Stimulated activated CD8-positive, alpha-beta memory T cell treated with anti-CD3 and anti-CD28 coated beads, Interleukin-15, amount 100 ng/mL, for 1 hour (primary cell): ENCODE data around the gene SHC3.

Source experiments
- DNase-seq: peaks from one replicate; pipeline ENCODE4 v3.0.0-alpha.2; 2020; ENCODE audit warnings: low read depth

The SHC3 gene

DNA sequence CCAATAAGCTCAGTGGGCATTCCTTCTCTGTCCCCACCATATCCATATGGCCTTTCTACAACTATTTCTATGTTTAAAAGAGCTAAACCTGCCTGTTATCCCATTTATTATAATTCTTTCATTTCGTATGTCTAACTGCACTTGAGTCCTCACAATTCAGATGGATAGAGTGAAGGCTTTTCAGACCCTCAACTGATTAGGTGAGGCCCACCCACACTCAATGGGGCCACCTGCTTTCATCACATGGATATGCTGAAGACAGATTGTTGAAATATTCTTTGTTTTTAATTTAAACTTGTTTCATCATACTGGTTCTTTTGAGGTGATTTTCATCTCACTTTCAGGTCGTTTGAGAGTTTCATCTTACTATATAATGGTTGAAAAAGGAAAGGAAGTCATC is 193.0 kb downstream of the SHC3 start:
- DNase-seq = no peak

DNA sequence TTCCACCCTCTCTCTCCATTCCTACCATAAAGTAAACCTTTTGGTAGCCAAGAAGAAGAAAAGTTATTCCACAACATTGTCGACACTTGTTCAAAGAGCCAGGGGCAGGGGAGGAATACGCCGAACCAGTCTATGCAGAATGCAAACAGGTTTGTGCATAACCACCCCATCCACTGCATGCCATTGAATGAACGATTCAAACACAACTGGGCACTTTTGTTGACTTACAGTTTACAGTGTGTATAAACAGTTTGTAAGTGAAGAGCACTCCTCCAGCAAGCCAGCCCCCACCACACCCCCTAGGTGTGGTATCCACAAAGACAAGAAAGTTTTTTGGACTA is 194.1 kb downstream of the SHC3 start:
- DNase-seq = no peak

- DNase-seq = no peak
Measured at GRCh38 chr9:88983865-88984542, 194.6 kb downstream of the SHC3 start.

GRCh38 chr9:88980740-88981203 is 197.8 kb downstream of the SHC3 start:
- no peak for DNase-seq

DNA sequence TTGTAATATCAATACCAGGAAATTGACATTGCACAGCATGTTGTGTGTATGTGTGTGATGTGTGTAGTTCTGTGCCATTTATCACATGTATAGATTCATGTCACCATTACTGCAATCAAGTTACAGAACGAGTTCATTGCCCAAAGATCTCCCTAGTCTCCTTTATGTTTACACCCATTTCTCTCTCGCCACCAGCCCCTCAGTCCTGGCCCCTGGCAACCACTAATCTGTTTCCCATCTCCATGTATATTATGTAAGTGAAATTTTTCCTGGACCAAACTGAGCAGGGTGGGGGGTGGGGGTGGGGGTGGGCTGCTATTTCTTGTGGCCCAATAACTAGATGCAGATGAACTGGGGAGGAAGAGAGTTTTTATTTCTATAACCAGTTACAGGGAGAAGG is 198.8 kb downstream of the SHC3 start:
- DNase-seq = no peak

DNA sequence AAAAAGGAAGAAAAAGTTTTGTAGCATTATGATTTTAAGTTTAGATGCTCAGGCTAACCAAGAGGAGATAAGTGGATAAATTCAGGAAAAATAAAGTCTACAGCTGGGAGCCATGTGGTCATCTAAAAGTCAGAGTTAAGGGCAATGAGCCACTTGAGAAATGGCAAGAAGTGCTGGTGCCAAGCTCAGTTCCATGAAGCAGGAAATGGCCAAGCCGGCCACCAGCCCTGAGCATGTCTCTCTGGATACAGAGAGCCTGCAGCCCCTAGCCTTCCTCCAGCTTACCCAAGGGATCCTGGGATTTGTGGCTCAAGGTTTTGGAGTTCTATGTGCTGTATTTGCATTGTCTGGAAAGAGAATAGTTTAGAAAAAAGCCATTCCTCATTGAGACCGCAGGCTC is 199.6 kb downstream of the SHC3 start:
- no peak for DNase-seq

DNA sequence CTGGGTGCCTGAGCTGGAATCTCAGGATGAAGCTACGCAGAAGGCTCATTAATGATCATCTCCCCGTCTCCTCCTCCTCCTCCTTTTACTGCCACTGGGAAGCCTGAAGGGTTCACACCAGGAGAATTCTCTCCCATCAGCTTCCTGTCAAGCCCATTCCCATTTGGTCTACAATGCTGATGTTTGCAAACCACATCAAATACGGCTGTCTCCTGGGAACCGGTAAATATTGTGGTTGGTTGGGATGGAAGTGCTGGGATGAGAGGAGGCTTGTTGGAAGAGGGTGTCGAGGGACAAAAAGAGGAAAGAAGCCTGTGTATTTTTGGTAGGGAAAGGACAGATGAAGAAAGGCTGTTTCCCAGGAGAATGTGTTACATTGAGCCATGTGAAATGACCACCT is 200.6 kb downstream of the SHC3 start:
- no peak for DNase-seq

GRCh38 chr9:88976890-88977257 is 201.7 kb downstream of the SHC3 start:
- DNase-seq = no peak

DNA sequence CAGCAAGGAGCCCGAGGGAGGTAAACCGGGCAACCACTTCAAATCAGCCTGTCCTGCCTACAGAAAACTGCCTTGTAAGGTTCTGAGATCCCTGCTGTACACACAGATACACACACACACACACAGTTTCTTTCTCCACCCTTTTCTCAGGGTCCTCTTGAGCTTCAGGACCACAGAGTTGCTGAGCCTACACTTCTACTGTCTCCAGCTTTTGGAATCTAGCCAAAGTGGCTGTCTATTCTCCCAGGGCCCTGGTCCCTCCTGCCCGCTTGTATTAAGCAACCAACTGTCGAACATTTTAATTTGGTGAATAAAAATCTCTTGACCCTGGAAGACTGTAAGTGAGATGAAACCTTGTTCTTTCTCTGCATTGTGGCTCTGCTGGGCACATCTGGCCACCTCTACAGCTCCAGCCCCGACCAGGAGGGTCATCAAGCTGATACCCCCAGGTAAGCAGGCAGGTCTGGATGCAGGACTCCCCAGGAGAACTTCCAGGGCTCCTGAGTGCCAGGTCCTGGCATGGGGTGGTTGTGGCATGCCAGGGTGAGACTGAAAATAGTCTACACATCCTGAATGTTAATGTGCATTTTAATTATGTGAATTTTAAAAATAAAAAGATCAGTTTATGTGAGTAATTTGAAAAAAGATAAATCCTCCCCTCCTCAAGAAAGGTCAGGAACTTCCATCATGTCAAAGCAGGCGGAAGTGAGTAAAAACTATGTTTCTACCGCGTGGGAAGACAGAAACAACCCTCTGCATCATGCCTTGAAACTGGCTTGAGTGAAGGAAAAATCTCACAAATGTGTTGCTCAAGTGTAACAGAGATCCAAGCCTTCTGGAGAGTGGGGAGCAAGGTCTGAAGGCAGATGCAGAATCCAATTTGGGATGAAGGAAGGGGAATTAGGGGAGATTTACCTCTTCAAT is 202.4 kb downstream of the SHC3 start:
- no peak for DNase-seq

DNA sequence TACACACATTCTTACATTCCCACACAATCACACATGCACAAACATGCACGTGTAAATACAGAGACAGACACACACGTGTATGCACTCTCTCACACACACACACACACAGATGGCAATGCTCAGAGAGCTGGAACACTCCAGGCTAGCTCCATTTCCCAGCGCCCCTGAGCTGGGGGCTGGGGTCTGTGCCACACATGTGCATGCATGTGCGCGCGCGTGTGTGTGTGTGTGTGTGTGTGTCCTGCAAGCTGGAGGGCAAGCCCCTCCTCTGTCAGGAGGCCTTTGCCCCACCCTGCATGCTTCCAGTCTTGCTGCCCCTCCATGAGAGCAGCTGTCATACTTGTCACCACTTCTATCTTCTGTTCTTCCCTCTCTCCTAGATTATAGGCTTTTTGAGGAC is 204.0 kb downstream of the SHC3 start:
- DNase-seq = no peak

GRCh38 chr9:88973281-88974045 is 205.2 kb downstream of the SHC3 start:
- DNase-seq = no peak

DNA sequence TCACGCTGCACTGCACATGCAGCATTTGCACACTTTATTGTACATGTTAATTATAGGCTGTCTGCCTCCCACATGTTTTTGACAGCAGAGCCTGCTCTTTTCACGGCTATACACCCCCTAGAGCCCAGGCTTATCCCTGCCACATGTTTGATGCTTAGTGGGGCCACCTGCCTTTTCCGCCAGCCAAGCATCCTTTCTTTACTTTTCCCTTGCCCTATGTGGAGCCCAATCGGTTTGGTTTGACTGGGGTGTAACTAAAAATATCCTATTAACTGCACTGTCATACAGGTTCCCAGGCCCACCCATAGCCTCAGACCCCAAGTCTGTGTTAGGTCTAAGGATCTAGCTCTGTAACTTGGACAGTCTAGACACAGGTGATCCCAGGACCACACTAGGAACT is 206.2 kb downstream of the SHC3 start:
- DNase-seq = no peak

DNA sequence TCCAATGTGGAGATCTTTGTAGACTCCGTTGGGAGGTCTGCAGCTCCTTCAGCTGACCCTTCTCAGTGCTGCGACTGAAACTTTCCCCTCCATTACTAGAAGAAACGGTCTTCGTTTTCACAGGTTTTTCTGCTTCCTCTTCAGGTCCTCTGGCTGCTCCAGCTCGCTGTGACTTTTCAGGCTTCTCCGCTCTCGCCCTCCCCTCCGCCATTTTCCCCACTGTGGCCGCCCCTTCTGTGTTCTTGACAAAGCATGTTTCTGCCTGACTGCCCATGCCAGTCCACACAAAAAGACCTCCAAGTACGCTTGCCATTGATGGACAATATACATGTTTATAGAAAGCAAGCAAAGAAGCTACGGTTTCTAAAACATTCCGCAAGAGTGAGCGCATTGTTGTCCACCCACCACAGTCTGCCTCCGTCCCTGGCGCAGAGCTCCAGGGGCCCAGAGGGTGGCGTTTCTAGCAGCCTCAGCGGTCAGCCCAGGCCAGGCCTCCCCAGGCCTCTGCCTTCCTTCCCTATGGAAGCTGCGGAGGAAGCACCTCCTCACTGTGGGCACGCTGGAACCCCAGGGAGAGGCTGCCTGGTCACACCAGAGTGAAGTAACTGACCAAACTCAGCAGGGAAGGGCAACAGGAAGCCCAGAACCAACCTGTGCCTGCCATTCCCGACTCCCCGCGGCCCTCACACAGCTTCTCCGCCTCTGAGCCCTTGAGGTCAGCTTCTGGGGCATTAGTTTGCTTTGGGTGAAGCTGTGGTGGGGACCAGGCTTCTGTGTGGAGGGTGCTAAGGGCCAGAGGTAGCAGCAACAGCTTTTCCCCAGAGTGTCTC is 207.3 kb downstream of the SHC3 start:
- DNase-seq = no peak

DNA sequence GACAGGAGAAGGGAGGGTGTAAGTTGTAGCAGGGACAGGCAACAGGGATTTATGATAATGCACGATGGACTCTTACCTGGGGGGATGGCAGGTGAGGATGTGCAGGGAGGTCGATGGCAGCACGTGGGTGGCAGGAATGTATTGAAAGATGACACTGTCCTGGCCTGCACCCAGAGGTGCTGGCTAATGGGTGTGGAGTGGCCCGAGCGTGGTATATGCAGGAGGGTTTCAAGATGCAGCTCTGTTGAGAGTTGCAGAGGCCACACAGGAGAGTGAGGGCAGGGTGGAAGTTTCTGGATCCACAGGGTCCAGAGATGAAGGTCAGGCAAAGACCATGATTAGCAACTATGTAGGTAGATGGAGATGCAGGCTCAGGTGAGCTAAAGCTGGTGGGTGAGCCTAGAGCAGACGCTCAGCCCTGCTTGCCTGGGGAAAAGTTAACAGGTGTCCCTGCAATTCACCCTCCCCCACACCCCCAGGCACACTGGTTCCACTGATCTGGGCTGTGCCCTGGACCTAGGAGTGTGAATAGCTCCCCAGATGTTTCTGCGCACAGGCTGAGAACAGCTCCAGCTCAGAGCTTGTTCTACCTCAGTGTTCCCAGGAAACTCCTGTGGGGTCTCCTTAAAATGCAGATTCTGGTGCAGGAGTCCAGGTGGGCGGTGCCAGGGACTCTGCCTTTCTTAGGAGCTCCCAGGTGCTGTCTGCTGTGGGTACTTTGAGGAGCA is 208.8 kb downstream of the SHC3 start:
- no peak for DNase-seq

DNA sequence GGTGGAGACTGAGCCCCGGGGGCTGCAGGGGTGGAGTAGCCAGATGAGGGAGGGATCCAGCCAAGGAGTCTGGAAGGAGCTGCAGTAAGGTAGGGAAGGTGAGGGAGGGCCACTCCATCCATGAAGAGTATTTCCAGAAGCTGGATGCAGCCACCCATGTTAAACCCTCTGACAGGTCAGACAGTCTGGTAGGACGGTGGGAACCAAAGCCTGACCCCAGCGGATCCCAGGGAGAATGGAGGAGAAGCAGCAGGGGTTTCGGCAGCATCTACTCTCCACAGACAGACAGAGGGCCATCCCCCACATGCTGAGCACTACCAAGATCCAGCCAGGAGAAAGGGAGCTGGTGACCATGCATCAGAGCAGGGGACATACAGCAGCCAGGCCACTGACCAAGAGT is 209.8 kb downstream of the SHC3 start:
- DNase-seq = no peak

GRCh38 chr9:88966894-88967676 is 211.5 kb downstream of the SHC3 start:
- DNase-seq = no peak

DNA sequence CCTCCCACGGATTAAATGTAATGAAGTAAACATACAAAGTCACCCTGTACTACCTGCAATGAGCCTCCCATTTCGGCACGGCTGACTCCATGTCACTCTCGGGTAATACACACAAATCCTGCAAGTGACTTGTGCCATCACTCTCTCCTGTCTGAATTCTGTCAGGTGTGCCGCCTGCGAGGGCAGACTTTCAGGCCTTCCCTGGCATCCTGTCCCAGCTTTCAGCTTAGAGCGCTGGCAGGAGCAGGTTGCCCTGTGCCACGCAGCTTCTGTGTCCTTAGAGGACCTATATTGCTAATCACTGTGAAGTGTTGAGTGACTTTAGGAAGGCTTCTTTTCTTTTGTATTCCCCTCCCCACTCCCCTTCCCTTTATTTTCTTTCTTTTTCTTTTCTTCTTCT is 213.1 kb downstream of the SHC3 start:
- no peak for DNase-seq

GRCh38 chr9:88960632-88961031 is 218.0 kb downstream of the SHC3 start:
- no peak for DNase-seq

GRCh38 chr9:88959727-88960469 is 218.7 kb downstream of the SHC3 start:
- no peak for DNase-seq

DNA sequence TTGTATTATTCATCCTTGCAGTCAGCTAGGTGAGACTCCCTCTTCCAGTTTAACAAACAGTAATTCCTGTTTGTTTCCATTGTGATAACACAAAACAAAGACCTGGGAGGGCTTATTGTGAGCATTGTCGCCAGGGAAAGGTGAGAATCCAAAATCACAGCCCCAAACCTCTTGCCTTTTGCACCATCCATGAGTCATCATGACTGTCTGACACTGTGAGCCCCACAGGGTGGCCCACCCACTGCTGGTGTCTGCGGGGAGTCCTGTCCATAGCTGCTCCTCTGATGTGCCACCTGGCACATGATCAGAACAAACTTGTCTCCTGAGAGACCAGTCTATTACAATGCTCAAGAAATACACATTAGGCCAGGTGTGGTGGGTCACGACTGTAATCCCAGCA is 221.1 kb downstream of the SHC3 start:
- no peak for DNase-seq
